Keratinocyte (primary cell): ENCODE data around the gene VTI1A.

Experiments
- EZH2 ChIP-seq: IDR thresholded peaks from one replicate; pipeline ENCODE4 v1.6.1; 2012; ENCODE audit warnings: inconsistent platforms, mild to moderate bottlenecking, low read length, moderate library complexity
- TF ChIP-seq, protein P1 (sequence below), 3 experiments: IDR thresholded peaks in 1 of 3; conservative IDR thresholded peaks in 1 of 3; optimal IDR thresholded peaks in 1 of 3; 2 replicates in 2 of 3; 3 replicates in 1 of 3; pipeline versions ENCODE3 to v1.5.1; 2011; ENCODE audit warnings: low read length in 3 of 3, mild to moderate bottlenecking in 3 of 3, moderate library complexity in 2 of 3, control low read depth in 1 of 3, inconsistent platforms in 1 of 3; ENCODE audit not compliant: insufficient read depth in 2 of 3; ENCODE audit errors: extremely low read depth in 1 of 3

DNA sequence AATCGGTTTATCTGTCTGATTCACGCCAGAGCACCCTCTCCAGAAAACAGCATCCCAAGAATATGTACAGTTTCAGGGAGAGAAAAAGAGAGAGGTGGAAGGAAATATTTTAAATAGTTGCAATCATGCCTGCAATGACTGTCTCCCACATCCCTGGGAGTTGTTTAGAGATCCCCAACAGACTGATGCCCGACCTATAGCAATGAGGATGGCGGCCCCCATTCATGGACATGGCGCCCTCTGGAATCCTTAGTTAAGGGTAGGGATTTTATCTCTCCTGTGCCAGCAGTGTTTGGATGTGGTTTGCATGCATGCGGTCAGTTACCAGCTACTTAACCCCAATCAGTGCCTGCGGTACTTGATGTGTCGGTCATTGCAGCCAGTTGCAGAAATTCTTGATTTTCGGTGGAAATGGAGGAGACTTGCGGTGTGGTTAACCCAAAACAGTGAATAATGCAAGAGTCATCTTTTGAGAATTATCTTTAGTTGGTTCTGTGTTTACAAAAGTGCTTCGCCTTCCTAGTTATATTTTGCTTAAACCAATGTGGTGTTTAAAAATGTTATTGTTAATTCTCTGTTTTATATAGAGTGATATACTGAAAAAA is 317.0 kb downstream of the VTI1A start:
- TF ChIP-seq, protein P1, sequence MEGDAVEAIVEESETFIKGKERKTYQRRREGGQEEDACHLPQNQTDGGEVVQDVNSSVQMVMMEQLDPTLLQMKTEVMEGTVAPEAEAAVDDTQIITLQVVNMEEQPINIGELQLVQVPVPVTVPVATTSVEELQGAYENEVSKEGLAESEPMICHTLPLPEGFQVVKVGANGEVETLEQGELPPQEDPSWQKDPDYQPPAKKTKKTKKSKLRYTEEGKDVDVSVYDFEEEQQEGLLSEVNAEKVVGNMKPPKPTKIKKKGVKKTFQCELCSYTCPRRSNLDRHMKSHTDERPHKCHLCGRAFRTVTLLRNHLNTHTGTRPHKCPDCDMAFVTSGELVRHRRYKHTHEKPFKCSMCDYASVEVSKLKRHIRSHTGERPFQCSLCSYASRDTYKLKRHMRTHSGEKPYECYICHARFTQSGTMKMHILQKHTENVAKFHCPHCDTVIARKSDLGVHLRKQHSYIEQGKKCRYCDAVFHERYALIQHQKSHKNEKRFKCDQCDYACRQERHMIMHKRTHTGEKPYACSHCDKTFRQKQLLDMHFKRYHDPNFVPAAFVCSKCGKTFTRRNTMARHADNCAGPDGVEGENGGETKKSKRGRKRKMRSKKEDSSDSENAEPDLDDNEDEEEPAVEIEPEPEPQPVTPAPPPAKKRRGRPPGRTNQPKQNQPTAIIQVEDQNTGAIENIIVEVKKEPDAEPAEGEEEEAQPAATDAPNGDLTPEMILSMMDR (optimal IDR thresholded peaks at IDR 0.05 in 1 of 3, IDR thresholded peaks at IDR 0.05 in 1 of 3, conservative IDR thresholded peaks at IDR 0.05 in 1 of 3; ENCODE audit: extremely low read depth in 1 of 3, insufficient read depth in 2 of 3, low read length in 3 of 3), result no peak
- no peak for TF ChIP-seq EZH2
